Measurements from ENCODE around the gene MAN1C1. TPM values are rescaled to one million over a fixed set of nuclear protein-coding genes. Genes with fewer than 3 reads are reported as not detected.

MAN1C1 gene
- total RNA-seq, 1 experiment from 2014 or later = 9.3 TPM

- Mint-ChIP-seq H3K36me3 (ENCODE audit: insufficient read depth in 1 of 3, low read depth in 3 of 3) (peaks cover 0 to 10% (median 5%) of the 10 kb centered on the region in 3 experiments; a peak in 2 of 7 replicates), H3K27ac (peak overlapping the region in 2 of 3 experiments; percentile 14 to 89; a peak in 2 of 7 replicates), H3K27me3 (ENCODE audit: low read depth) (peaks cover 1% of the 10 kb centered on the region), H3K4me3 (no peak overlapping the region), H3K4me1 (peaks cover 56 to 62% of the 10 kb centered on the region in 2 experiments), H3K9me3 (no peaks in the 10 kb centered on the region)
- no peaks in the 10 kb centered on the region for H3K23me2 ChIP-seq (ENCODE audit: insufficient read length, low read depth, low read length, poor library complexity, severe bottlenecking)
- H2AFZ ChIP-seq (ENCODE audit: low read length) = no peak overlapping the region
- no peak overlapping the region for H3K4me2 ChIP-seq (ENCODE audit: insufficient read depth, insufficient read length, low read length)
- H4K20me1 ChIP-seq (ENCODE audit: control insufficient read depth, insufficient read depth, insufficient read length) = no peaks in the 10 kb centered on the region
- H3K9me3 ChIP-seq (ENCODE audit: control insufficient read depth, low read depth, low read length) = no peaks in the 10 kb centered on the region
- H3K4me1 ChIP-seq (ENCODE audit: insufficient read depth, low read length) = no peaks in the 10 kb centered on the region
- H2BK20ac ChIP-seq (ENCODE audit: low read depth, low read length, poor library complexity, severe bottlenecking) = no peak overlapping the region
- H3K23ac ChIP-seq (ENCODE audit: insufficient read length, low read depth, low read length) = no peak overlapping the region
- H3T11ph ChIP-seq (ENCODE audit: low read length) = no peak overlapping the region
- TF ChIP-seq CTCF (conservative IDR thresholded peaks at IDR 0.05) = no peak
- H3K27ac ChIP-seq (ENCODE audit: insufficient read length, low read depth, low read length) = no peak overlapping the region
- no peak overlapping the region for H3K4ac ChIP-seq (ENCODE audit: low read depth, low read length)
- no peak overlapping the region for H3K18ac ChIP-seq (ENCODE audit: insufficient read length, low read depth, low read length)
- no peak overlapping the region for H3K9ac ChIP-seq (ENCODE audit: extremely low read depth, insufficient read length, low read length)
- H3K79me2 ChIP-seq (ENCODE audit: insufficient read depth, low read length) = no peaks in the 10 kb centered on the region
- H4K91ac ChIP-seq (ENCODE audit: insufficient read length, low read depth, low read length) = no peak overlapping the region
- H3K56ac ChIP-seq (ENCODE audit: insufficient read length, low read depth, low read length) = no peak overlapping the region
- no peak overlapping the region for H4K8ac ChIP-seq (replicated peaks; ENCODE audit: insufficient read length, low read depth, low read length)
- no peak overlapping the region for H2BK15ac ChIP-seq (ENCODE audit: low read depth, low read length)
- no peaks in the 10 kb centered on the region for H3K27me3 ChIP-seq (ENCODE audit: insufficient read depth, low read length)
- H3K79me1 ChIP-seq (ENCODE audit: insufficient read depth, low read depth, low read length, poor library complexity, severe bottlenecking) = no peaks in the 10 kb centered on the region
- H2BK5ac ChIP-seq (ENCODE audit: insufficient read length, low read length) = no peak overlapping the region
- no peak overlapping the region for H4K5ac ChIP-seq (ENCODE audit: insufficient read length, low read depth, low read length)
- no peak overlapping the region for H2AK5ac ChIP-seq (ENCODE audit: insufficient read length, low read length)
- H2BK12ac ChIP-seq (ENCODE audit: insufficient read length, low read depth, low read length) = no peak overlapping the region
- H2BK120ac ChIP-seq (ENCODE audit: low read depth, low read length, poor library complexity, severe bottlenecking) = no peak overlapping the region
- no peak for DNase-seq
- H3K14ac ChIP-seq (ENCODE audit: insufficient read depth, low read length) = no peak overlapping the region
- no CpG with 5 or more reads among the region's 21 CpGs for WGBS (ENCODE audit: extremely low coverage, insufficient read length, low lambda C conversion rate)
Measured at GRCh38 chr1:25568834-25569596, 47.6 kb upstream of the MAN1C1 start.
